ENCODE data around the gene GRK4.

GRCh38 chr4:2982012-2982411 is 18.6 kb downstream of the GRK4 start:
- no peak for TF ChIP-seq RAD21 (IDR thresholded peaks at IDR 0.05 in 1 of 2, conservative IDR thresholded peaks at IDR 0.05 in 1 of 2; ENCODE audit: low read depth in 2 of 2, low read length in 2 of 2)
- no peak for TF ChIP-seq CTCF (IDR thresholded peaks at IDR 0.05; ENCODE audit: control extremely low read depth in 1 of 3, insufficient read depth in 1 of 3, low read depth in 1 of 3, low read length in 3 of 3)
- TF ChIP-seq POLR2AphosphoS5 (IDR thresholded peaks at IDR 0.05; ENCODE audit: low read depth, low read length): no peak
- no peak for TF ChIP-seq EZH2 (IDR thresholded peaks at IDR 0.05; ENCODE audit: low read depth, low read length, severe bottlenecking)
- TF ChIP-seq EP300 (IDR thresholded peaks at IDR 0.05; ENCODE audit: borderline replicate concordance in 1 of 2, low read depth in 2 of 2, low read length in 2 of 2): no peak
- TF ChIP-seq POLR2A (IDR thresholded peaks at IDR 0.05; ENCODE audit: control extremely low read depth in 1 of 2, low read depth in 2 of 2, low read length in 2 of 2): no peak
- no peak for TF ChIP-seq ZNF274 (IDR thresholded peaks at IDR 0.05; ENCODE audit: borderline replicate concordance, extremely low read depth, low read length)
- TF ChIP-seq TAF1 (IDR thresholded peaks at IDR 0.05; ENCODE audit: low read depth, low read length): no peak
- TF ChIP-seq GABPA (IDR thresholded peaks at IDR 0.05; ENCODE audit: borderline replicate concordance, insufficient read depth, low read length): no peak
- TF ChIP-seq SRF (IDR thresholded peaks at IDR 0.05; ENCODE audit: low read depth, low read length): no peak
